CD4-positive, alpha-beta T cell (primary cell): Measurements from ENCODE around the gene CYP4F2. TPM values are rescaled to one million over a fixed set of nuclear protein-coding genes. Genes with fewer than 3 reads are reported as not detected.

Experiments used
- ATAC-seq: fragments of 200-7000 bp; cut with Tn5 transposase; one replicate; pipeline ENCODE4 v1.10.0; 2022; ENCODE audit warnings: mild to moderate bottlenecking; ENCODE audit not compliant: poor library complexity
- CTCF ChIA-PET: fragments of 350-600 bp; sonication (Branson Sonifier 250); formaldehyde crosslinking; loops from one replicate; lab custom pipeline; 2021; ENCODE audit warnings: antibody characterized with exemption, inconsistent platforms; lab: Charles Lee
- POLR2A ChIA-PET: fragments of 350-600 bp; sonication (Branson Sonifier 250); formaldehyde crosslinking; loops from one replicate; lab custom pipeline; 2021; ENCODE audit warnings: antibody characterized with exemption, inconsistent platforms; lab: Charles Lee
- DNase-seq, 14 experiments: peaks; one replicate each; pipeline ENCODE4 v3.0.0-alpha.2; 2013 to 2020; ENCODE audit warnings: mixed read lengths in 2 of 14
- H3K27ac ChIP-seq, 2 donors: one replicate each; pipeline versions ENCODE4 v1.5.1 to v1.7.0; 2013; ENCODE audit warnings: low read length in 2 of 2, low read depth in 1 of 2, mild to moderate bottlenecking in 1 of 2
- H3K27me3 ChIP-seq, 2 experiments: 1 replicate in 1 of 2; 2 replicates in 1 of 2; pipeline versions ENCODE4 v1.6.1 to v1.7.0; 2013; ENCODE audit warnings: low read length in 2 of 2, control low read depth in 1 of 2, mild to moderate bottlenecking in 1 of 2, moderate library complexity in 1 of 2; ENCODE audit not compliant: insufficient read depth in 2 of 2, control insufficient read depth in 1 of 2
- H3K36me3 ChIP-seq: one replicate; pipeline ENCODE4 v1.6.1; 2013; ENCODE audit warnings: low read length, control low read depth; ENCODE audit not compliant: insufficient read depth
- H3K4me1 ChIP-seq: one replicate; pipeline ENCODE4 v1.6.1; 2013; ENCODE audit warnings: low read length, control low read depth; ENCODE audit not compliant: insufficient read depth
- H3K4me3 ChIP-seq: one replicate; pipeline ENCODE4 v1.5.1; 2013; ENCODE audit warnings: mild to moderate bottlenecking, low read length, moderate library complexity
- H3K9me3 ChIP-seq, 2 experiments: 1 replicate in 1 of 2; 2 replicates in 1 of 2; pipeline versions ENCODE4 v1.6.1 to v1.7.0; 2013; ENCODE audit warnings: low read length in 2 of 2, mild to moderate bottlenecking in 2 of 2, control low read depth in 1 of 2, moderate library complexity in 1 of 2; ENCODE audit not compliant: control insufficient read depth in 1 of 2, insufficient read depth in 1 of 2
- H3K27ac Mint-ChIP-seq: one replicate; pipeline ENCODE4 v1.8.0; 2020; ENCODE audit warnings: mixed read lengths
- H3K27me3 Mint-ChIP-seq: one replicate; pipeline ENCODE4 v1.8.0; 2021; ENCODE audit warnings: mixed read lengths
- H3K36me3 Mint-ChIP-seq: one replicate; pipeline ENCODE4 v1.8.0; 2021; ENCODE audit warnings: low read depth, mixed read lengths
- H3K4me1 Mint-ChIP-seq: one replicate; pipeline ENCODE4 v1.8.0; 2021; ENCODE audit warnings: low read depth, mixed read lengths
- H3K4me3 Mint-ChIP-seq: one replicate; pipeline ENCODE4 v1.8.0; 2020; ENCODE audit warnings: mild to moderate bottlenecking, mixed read lengths
- H3K9me3 Mint-ChIP-seq: one replicate; pipeline ENCODE4 v1.8.0; 2020; ENCODE audit warnings: mixed read lengths
- CTCF ChIP-seq: fragments of 200-600 bp; IDR thresholded peaks from one replicate; pipeline ENCODE4 v1.8.0; 2022; ENCODE audit warnings: antibody characterized with exemption, mild to moderate bottlenecking
- intact Hi-C, 2 experiments: fragments of 100-400 bp; cut with DNase I in 1 of 2; cut with micrococcal nuclease in 1 of 2; formaldehyde crosslinking; loops; one replicate each; pipeline versions ENCODE4 v1.15.1 to v1.9.0; 2023 to 2025; cut with DNase I, micrococcal nuclease
- total RNA-seq, 174 experiments: library from RNA in 2 of 174; stranded (reverse) in 2 of 174; gene quantifications; one replicate each; pipeline ENCODE4 v1.2.3 and lab custom pipeline; 2021 to 2026

The CYP4F2 gene
- total RNA-seq, 2 experiments from 2014 or later = not detected

- ATAC-seq (no peak), DNase-seq (no peak)
- H3K9me3 Mint-ChIP-seq = no peaks in the 10 kb centered on the region
- Histone ChIP-seq H3K27ac (peak overlapping the region in 1 of 2 donors; percentile 20), H3K36me3 (no peaks in the 10 kb centered on the region), H3K27me3 (no peaks in the 10 kb centered on the region), H3K4me3 (no peak overlapping the region), H3K4me1 (peaks cover 20% of the 10 kb centered on the region), H3K9me3 (no peaks in the 10 kb centered on the region)
- H3K27me3 Mint-ChIP-seq = no peaks in the 10 kb centered on the region
- no peak for TF ChIP-seq CTCF
- intact Hi-C loops = loop anchor here in 1 of 2 experiments (5.0 to 10.0 kb wide), 2 partner anchors 236 to 359 kb away; partner anchors contain the start of genes AP1M1 and TPM4
- H3K27ac Mint-ChIP-seq = peak overlapping the region; percentile 92
- POLR2A ChIA-PET = no interaction called here
- H3K36me3 Mint-ChIP-seq = peaks cover 4% of the 10 kb centered on the region
- CTCF ChIA-PET = no interaction called here
- H3K4me3 Mint-ChIP-seq = no peak overlapping the region
- peaks cover 30% of the 10 kb centered on the region for H3K4me1 Mint-ChIP-seq
Observed at GRCh38 chr19:15838351-15838750, 59.5 kb downstream of the CYP4F2 start.

- CTCF ChIA-PET = no interaction called here
Observed at GRCh38 chr19:15837221-15837731, 60.6 kb downstream of the CYP4F2 start.

More at GRCh38 chr19:15837221-15837731, 60.6 kb downstream of the CYP4F2 start:
- Mint-ChIP-seq H3K27ac (peak overlapping the region; percentile 92), H3K9me3 (no peaks in the 10 kb centered on the region), H3K36me3 (peaks cover 4% of the 10 kb centered on the region), H3K4me3 (peak overlapping the region; percentile 96), H3K4me1 (peaks cover 22% of the 10 kb centered on the region), H3K27me3 (no peaks in the 10 kb centered on the region)
- ATAC-seq = no peak
- intact Hi-C loops = loop anchor here (2.0 to 10.0 kb wide), 5 partner anchors 32 to 534 kb away; partner anchors contain the start of genes AP1M1 (in 1 of the 2) and TPM4 (in 1 of the 2)
- DNase-seq = peak in 1 of 14 experiments; percentile 5
- H3K9me3 ChIP-seq = no peaks in the 10 kb centered on the region
- H3K4me1 ChIP-seq = peaks cover 20% of the 10 kb centered on the region
- no peaks in the 10 kb centered on the region for H3K36me3 ChIP-seq
- H3K27ac ChIP-seq = peak overlapping the region; percentile 97 to 99
- POLR2A ChIA-PET = interaction anchor here (0.6 to 1.8 kb wide), 33 partner anchors 9 to 1147 kb away, joined by 3 to 12 read pairs (median 5); partner anchors contain the start of genes AKAP8, AKAP8L, AP1M1 and FAM32A
- H3K27me3 ChIP-seq = no peaks in the 10 kb centered on the region
- peak overlapping the region; percentile 96 for H3K4me3 ChIP-seq
- no peak for TF ChIP-seq CTCF
